ENCODE results near the gene ARHGAP10. TPM values are rescaled to one million over a fixed set of nuclear protein-coding genes. Genes with fewer than 3 reads are reported as not detected.

The ARHGAP10 gene
- total and polyA plus RNA-seq, 10 of the 15 experiments (the other 5 are each of a cell fraction or from before 2014, with no cell fraction given), result 1.3 to 25.8 (median 17.2) TPM

- RAD21 ChIA-PET (ENCODE audit: unreplicated experiment), result no interaction called here
- POLR2A ChIA-PET, result no interaction called here
- Histone ChIP-seq H4K20me1 (ENCODE audit: control insufficient read depth, insufficient read depth) (0 out of 2 replicates have a peak, but pooled peaks cover 3% of the 10 kb centered on the region), H3K4me1 (ENCODE audit: control insufficient read depth, insufficient read depth, low read length) (peaks cover 9% of the 10 kb centered on the region; the same call in 1 of the 2 replicates), H3K9me3 (replicated peaks; ENCODE audit: control insufficient read depth, insufficient read depth, low read length) (peaks cover 4% of the 10 kb centered on the region; the same call in 2 of the 3 replicates), H3K79me2 (ENCODE audit: control insufficient read depth, insufficient read depth, low read length) (peaks cover 2% of the 10 kb centered on the region), H3K4me2 (ENCODE audit: control insufficient read depth, insufficient read depth) (no peak overlapping the region), H3K27me3 (replicated peaks in 1 of 2; ENCODE audit: control insufficient read depth in 2 of 2, insufficient read depth in 2 of 2, low read length in 1 of 2) (no peaks in the 10 kb centered on the region), H3K36me3 (ENCODE audit: control insufficient read depth in 2 of 2, insufficient read depth in 2 of 2, low read length in 1 of 2) (peaks cover 0 to 8% of the 10 kb centered on the region in 2 experiments; a peak in 2 of 4 replicates), H3K4me3 (no peak overlapping the region), H2AFZ (ENCODE audit: control insufficient read depth, low read depth, low read length) (no peak overlapping the region), H3K9ac (ENCODE audit: control insufficient read depth, insufficient read depth, low read length) (no peak overlapping the region), H3K27ac (ENCODE audit: control insufficient read depth, insufficient read depth) (no peak overlapping the region)
- no TSS peak for BruUV-seq (replicated peaks)
- no peak for FAIRE-seq
- TF ChIP-seq ZNF687 (IDR thresholded peaks at IDR 0.05) (no peak), RBBP5 (conservative IDR thresholded peaks at IDR 0.05) (no peak), IRF4 (IDR thresholded peaks at IDR 0.05; ENCODE audit: low read depth, low read length) (no peak), CBFB (IDR thresholded peaks at IDR 0.05; ENCODE audit: low read depth) (no peak), RCOR1 (conservative IDR thresholded peaks at IDR 0.05; ENCODE audit: low read depth, low read length) (no peak), SP1 (IDR thresholded peaks at IDR 0.05; ENCODE audit: low read depth, low read length) (no peak), CBX5 (IDR thresholded peaks at IDR 0.05; ENCODE audit: low read depth) (no peak), BCL3 (IDR thresholded peaks at IDR 0.05; ENCODE audit: borderline replicate concordance, insufficient read depth, low read depth, low read length, poor library complexity, severe bottlenecking) (no peak), SMARCA5 (IDR thresholded peaks at IDR 0.05) (no peak), CHD2 (IDR thresholded peaks at IDR 0.05; ENCODE audit: borderline replicate concordance, low read depth, low read length) (no peak), ETV6 (conservative IDR thresholded peaks at IDR 0.05 in 1 of 2, IDR thresholded peaks at IDR 0.05 in 1 of 2; ENCODE audit: borderline replicate concordance in 1 of 2, low read depth in 1 of 2) (no peak), SUPT20H (IDR thresholded peaks at IDR 0.05; ENCODE audit: borderline replicate concordance, control insufficient read depth, low read depth, low read length) (no peak), PML (IDR thresholded peaks at IDR 0.05; ENCODE audit: low read length) (no peak), SIX5 (IDR thresholded peaks at IDR 0.05; ENCODE audit: low read depth, low read length, severe bottlenecking) (no peak), CHD1 (IDR thresholded peaks at IDR 0.05; ENCODE audit: low read depth, low read length) (no peak), SIN3A (IDR thresholded peaks at IDR 0.05; ENCODE audit: low read depth, low read length) (no peak), POLR2AphosphoS2 (IDR thresholded peaks at IDR 0.05; ENCODE audit: low read depth, low read length) (no peak), NKRF (conservative IDR thresholded peaks at IDR 0.05) (no peak)
- intact Hi-C loops (cut with micrococcal nuclease; ENCODE audit: unreplicated experiment), result no loop called here
- WGBS (ENCODE audit: insufficient coverage, insufficient replicate concordance, low lambda C conversion rate, missing lambda C conversion rate), result 48% methylated on average over 3 of the region's 3 CpGs
- in situ Hi-C loops (cut with MboI), result no loop called here
- no peak for ATAC-seq
- SMC1A ChIA-PET (ENCODE audit: uncharacterized antibody, unreplicated experiment), result interaction anchor here (1.0 kb wide), 1 partner anchor 16 kb away, joined by 4 read pairs; no protein-coding TSS in a partner anchor
- CTCF ChIA-PET, result interaction anchor here (2.1 kb wide), 1 partner anchor 9 kb away, joined by 9 read pairs; no protein-coding TSS in a partner anchor
- no peak for DNase-seq (ENCODE audit: low read depth, low spot score)
Observed at GRCh38 chr4:147985376-147985775, 253.5 kb downstream of the ARHGAP10 start.

Measured in GM12878 (cell line).